Measurements from ENCODE around the gene CYCS.
A peak's percentile ranks its signal among the peaks of the same experiment; 100 is the strongest.
"Not testable (repeated sequence)": the region's sequence is repeated elsewhere in the genome, so short reads cannot be mapped to it uniquely, and the experiment has no call there.

Gene CYCS

GRCh38 chr7:25101817-25102216, 23.2 kb downstream of the CYCS start:
- Mint-ChIP-seq H3K36me3 (ENCODE audit: low read depth) (no peaks in the 10 kb centered on the region), H3K4me1 (no peaks in the 10 kb centered on the region), H3K27ac (no peak overlapping the region), H3K4me3 (no peak overlapping the region), H3K27me3 (peaks cover 2% of the 10 kb centered on the region), H3K9me3 (no peaks in the 10 kb centered on the region)
- DNase-seq = no peak
- ATAC-seq = no peak

GRCh38 chr7:25098096-25099046, 26.7 kb downstream of the CYCS start:
- Mint-ChIP-seq H3K36me3 (ENCODE audit: low read depth) (no peaks in the 10 kb centered on the region), H3K4me1 (peaks cover 15% of the 10 kb centered on the region), H3K27me3 (peaks cover 4% of the 10 kb centered on the region), H3K4me3 (no peak overlapping the region), H3K9me3 (no peaks in the 10 kb centered on the region), H3K27ac (no peak overlapping the region)
- peak; percentile 79 for ATAC-seq
- DNase-seq = peak; percentile 46

GRCh38 chr7:25095516-25096345, 29.3 kb downstream of the CYCS start:
- DNase-seq (no peak), ATAC-seq (no peak)
- H3K27ac Mint-ChIP-seq = no peak overlapping the region
- H3K4me3 Mint-ChIP-seq = no peak overlapping the region
- no peaks in the 10 kb centered on the region for H3K36me3 Mint-ChIP-seq (ENCODE audit: low read depth)
- peaks cover 17% of the 10 kb centered on the region for H3K4me1 Mint-ChIP-seq
- H3K9me3 Mint-ChIP-seq = no peaks in the 10 kb centered on the region
- peaks cover 7% of the 10 kb centered on the region for H3K27me3 Mint-ChIP-seq

- Mint-ChIP-seq H3K27me3 (peaks cover 7% of the 10 kb centered on the region), H3K27ac (peak overlapping the region; percentile 32), H3K36me3 (ENCODE audit: low read depth) (no peaks in the 10 kb centered on the region), H3K9me3 (no peaks in the 10 kb centered on the region), H3K4me1 (peaks cover 17% of the 10 kb centered on the region), H3K4me3 (no peak overlapping the region)
- ATAC-seq = peak; percentile 87
- peak; percentile 88 for DNase-seq
Measured at GRCh38 chr7:25093268-25093826, 31.7 kb downstream of the CYCS start.

GRCh38 chr7:25091779-25092178, 33.3 kb downstream of the CYCS start:
- H3K4me1 Mint-ChIP-seq = peaks cover 17% of the 10 kb centered on the region
- H3K27me3 Mint-ChIP-seq = peaks cover 7% of the 10 kb centered on the region
- H3K4me3 Mint-ChIP-seq = no peak overlapping the region
- H3K36me3 Mint-ChIP-seq (ENCODE audit: low read depth) = no peaks in the 10 kb centered on the region
- H3K27ac Mint-ChIP-seq = no peak overlapping the region
- H3K9me3 Mint-ChIP-seq = no peaks in the 10 kb centered on the region
- no peak for DNase-seq
- ATAC-seq = no peak

- ATAC-seq = no peak
- Mint-ChIP-seq H3K27me3 (peaks cover 7% of the 10 kb centered on the region), H3K27ac (no peak overlapping the region), H3K4me3 (no peak overlapping the region), H3K4me1 (peaks cover 17% of the 10 kb centered on the region), H3K36me3 (ENCODE audit: low read depth) (no peaks in the 10 kb centered on the region), H3K9me3 (no peaks in the 10 kb centered on the region)
- DNase-seq = no peak
Measured at GRCh38 chr7:25091176-25091575, 33.9 kb downstream of the CYCS start.

GRCh38 chr7:25090374-25090773, 34.7 kb downstream of the CYCS start:
- ATAC-seq (no peak), DNase-seq (no peak)
- no peaks in the 10 kb centered on the region for H3K9me3 Mint-ChIP-seq
- no peak overlapping the region for H3K4me3 Mint-ChIP-seq
- H3K27me3 Mint-ChIP-seq = peaks cover 3% of the 10 kb centered on the region
- H3K4me1 Mint-ChIP-seq = peaks cover 15% of the 10 kb centered on the region
- H3K27ac Mint-ChIP-seq = no peak overlapping the region
- no peaks in the 10 kb centered on the region for H3K36me3 Mint-ChIP-seq (ENCODE audit: low read depth)

GRCh38 chr7:25087855-25088254, 37.2 kb downstream of the CYCS start:
- ATAC-seq (no peak), DNase-seq (no peak)
- Mint-ChIP-seq H3K4me1 (no peaks in the 10 kb centered on the region), H3K4me3 (no peak overlapping the region), H3K27me3 (peaks cover 8% of the 10 kb centered on the region), H3K36me3 (ENCODE audit: low read depth) (no peaks in the 10 kb centered on the region), H3K27ac (no peak overlapping the region), H3K9me3 (no peaks in the 10 kb centered on the region)

GRCh38 chr7:25084821-25085220, 40.2 kb downstream of the CYCS start:
- no peak overlapping the region for H3K4me3 Mint-ChIP-seq
- DNase-seq (no peak), ATAC-seq (no peak)
- H3K4me1 Mint-ChIP-seq = no peaks in the 10 kb centered on the region
- no peak overlapping the region for H3K27ac Mint-ChIP-seq
- H3K27me3 Mint-ChIP-seq = peaks cover 9% of the 10 kb centered on the region
- no peaks in the 10 kb centered on the region for H3K36me3 Mint-ChIP-seq (ENCODE audit: low read depth)
- H3K9me3 Mint-ChIP-seq = no peaks in the 10 kb centered on the region

GRCh38 chr7:25083201-25083600, 41.9 kb downstream of the CYCS start:
- no peak for ATAC-seq
- Mint-ChIP-seq H3K4me3 (no peak overlapping the region), H3K27ac (no peak overlapping the region), H3K9me3 (no peaks in the 10 kb centered on the region), H3K27me3 (peaks cover 9% of the 10 kb centered on the region), H3K4me1 (no peaks in the 10 kb centered on the region), H3K36me3 (ENCODE audit: low read depth) (no peaks in the 10 kb centered on the region)
- no peak for DNase-seq

GRCh38 chr7:25082041-25082440, 43.0 kb downstream of the CYCS start:
- not testable (repeated sequence) for DNase-seq; H3K9me3 Mint-ChIP-seq; ATAC-seq; H3K4me1 Mint-ChIP-seq; H3K36me3 Mint-ChIP-seq (ENCODE audit: low read depth); H3K27ac Mint-ChIP-seq; H3K4me3 Mint-ChIP-seq
- peaks cover 13% of the 10 kb centered on the region for H3K27me3 Mint-ChIP-seq

GRCh38 chr7:25077096-25077495, 48.0 kb downstream of the CYCS start:
- H3K27me3 Mint-ChIP-seq = peaks cover 5% of the 10 kb centered on the region
- H3K4me1 Mint-ChIP-seq = peaks cover 15% of the 10 kb centered on the region
- no peaks in the 10 kb centered on the region for H3K9me3 Mint-ChIP-seq
- no peak overlapping the region for H3K27ac Mint-ChIP-seq
- ATAC-seq (no peak), DNase-seq (no peak)
- H3K4me3 Mint-ChIP-seq = no peak overlapping the region
- no peaks in the 10 kb centered on the region for H3K36me3 Mint-ChIP-seq (ENCODE audit: low read depth)

- Mint-ChIP-seq H3K9me3 (no peaks in the 10 kb centered on the region), H3K27ac (no peak overlapping the region), H3K4me3 (no peak overlapping the region), H3K36me3 (ENCODE audit: low read depth) (no peaks in the 10 kb centered on the region), H3K4me1 (peaks cover 15% of the 10 kb centered on the region), H3K27me3 (peaks cover 5% of the 10 kb centered on the region)
- ATAC-seq (peak; percentile 67), DNase-seq (peak; percentile 31)
Measured at GRCh38 chr7:25075459-25075858, 49.6 kb downstream of the CYCS start.

- Mint-ChIP-seq H3K9me3 (no peaks in the 10 kb centered on the region), H3K4me1 (peaks cover 17% of the 10 kb centered on the region), H3K36me3 (ENCODE audit: low read depth) (no peaks in the 10 kb centered on the region), H3K27ac (no peak overlapping the region), H3K27me3 (peaks cover 10% of the 10 kb centered on the region), H3K4me3 (no peak overlapping the region)
- ATAC-seq (no peak), DNase-seq (no peak)
Measured at GRCh38 chr7:25073451-25073850, 51.6 kb downstream of the CYCS start.

Measured in activated naive CD8-positive, alpha-beta T cell treated with anti-CD3 and anti-CD28 coated beads, Interleukin-2, amount 50 U/mL, for 24 hours (primary cell).